ENCODE measurements around the gene MACROD2.
"Not testable (repeated sequence)": the region's sequence is repeated elsewhere in the genome, so short reads cannot be mapped to it uniquely, and the experiment has no call there.

Gene MACROD2

GRCh38 chr20:14889496-14890255 is 894.4 kb downstream of the MACROD2 start:
- no peak for DNase-seq

- DNase-seq, result no peak
These were observed 895.4 kb downstream of the MACROD2 start for GRCh38 chr20:14890713-14891112.

- no peak for DNase-seq
These were observed 897.5 kb downstream of the MACROD2 start for GRCh38 chr20:14892782-14893181.

GRCh38 chr20:14896569-14896968 is 901.3 kb downstream of the MACROD2 start:
- no peak for DNase-seq

- DNase-seq, result no peak
These were observed 902.3 kb downstream of the MACROD2 start for GRCh38 chr20:14897608-14898007.

GRCh38 chr20:14902432-14903089 is 907.2 kb downstream of the MACROD2 start:
- no peak for DNase-seq

GRCh38 chr20:14906908-14907434 is 911.7 kb downstream of the MACROD2 start:
- DNase-seq, result no peak

GRCh38 chr20:14910126-14910525 is 914.8 kb downstream of the MACROD2 start:
- no peak for DNase-seq

GRCh38 chr20:14913896-14914620 is 918.7 kb downstream of the MACROD2 start:
- no peak for DNase-seq

GRCh38 chr20:14914633-14915032 is 919.3 kb downstream of the MACROD2 start:
- DNase-seq, result no peak

GRCh38 chr20:14915356-14915755 is 920.0 kb downstream of the MACROD2 start:
- DNase-seq, result no peak

- DNase-seq, result no peak
These were observed 921.1 kb downstream of the MACROD2 start for GRCh38 chr20:14916360-14916920.

GRCh38 chr20:14918281-14918680 is 923.0 kb downstream of the MACROD2 start:
- DNase-seq, result no peak

GRCh38 chr20:14918976-14919375 is 923.7 kb downstream of the MACROD2 start:
- DNase-seq, result no peak

- no peak for DNase-seq
These were observed 924.3 kb downstream of the MACROD2 start for GRCh38 chr20:14919501-14920081.

GRCh38 chr20:14921513-14921912 is 926.2 kb downstream of the MACROD2 start:
- no peak for DNase-seq

GRCh38 chr20:14922503-14923267 is 927.4 kb downstream of the MACROD2 start:
- DNase-seq, result no peak

- no peak for DNase-seq
These were observed 929.1 kb downstream of the MACROD2 start for GRCh38 chr20:14924433-14924832.

GRCh38 chr20:14925300-14925699 is 930.0 kb downstream of the MACROD2 start:
- DNase-seq, result no peak

GRCh38 chr20:14926436-14926835 is 931.1 kb downstream of the MACROD2 start:
- not testable (repeated sequence) for DNase-seq

- no peak for DNase-seq
These were observed 932.8 kb downstream of the MACROD2 start for GRCh38 chr20:14928083-14928482.

GRCh38 chr20:14929388-14929787 is 934.1 kb downstream of the MACROD2 start:
- no peak for DNase-seq

Data from Kasumi-1 (cell line).